ENCODE results near the gene MAT1A.
A peak's percentile ranks its signal among the peaks of the same experiment; 100 is the strongest.
"Not testable (repeated sequence)": the region's sequence is repeated elsewhere in the genome, so short reads cannot be mapped to it uniquely, and the experiment has no call there.

MAT1A gene

DNA sequence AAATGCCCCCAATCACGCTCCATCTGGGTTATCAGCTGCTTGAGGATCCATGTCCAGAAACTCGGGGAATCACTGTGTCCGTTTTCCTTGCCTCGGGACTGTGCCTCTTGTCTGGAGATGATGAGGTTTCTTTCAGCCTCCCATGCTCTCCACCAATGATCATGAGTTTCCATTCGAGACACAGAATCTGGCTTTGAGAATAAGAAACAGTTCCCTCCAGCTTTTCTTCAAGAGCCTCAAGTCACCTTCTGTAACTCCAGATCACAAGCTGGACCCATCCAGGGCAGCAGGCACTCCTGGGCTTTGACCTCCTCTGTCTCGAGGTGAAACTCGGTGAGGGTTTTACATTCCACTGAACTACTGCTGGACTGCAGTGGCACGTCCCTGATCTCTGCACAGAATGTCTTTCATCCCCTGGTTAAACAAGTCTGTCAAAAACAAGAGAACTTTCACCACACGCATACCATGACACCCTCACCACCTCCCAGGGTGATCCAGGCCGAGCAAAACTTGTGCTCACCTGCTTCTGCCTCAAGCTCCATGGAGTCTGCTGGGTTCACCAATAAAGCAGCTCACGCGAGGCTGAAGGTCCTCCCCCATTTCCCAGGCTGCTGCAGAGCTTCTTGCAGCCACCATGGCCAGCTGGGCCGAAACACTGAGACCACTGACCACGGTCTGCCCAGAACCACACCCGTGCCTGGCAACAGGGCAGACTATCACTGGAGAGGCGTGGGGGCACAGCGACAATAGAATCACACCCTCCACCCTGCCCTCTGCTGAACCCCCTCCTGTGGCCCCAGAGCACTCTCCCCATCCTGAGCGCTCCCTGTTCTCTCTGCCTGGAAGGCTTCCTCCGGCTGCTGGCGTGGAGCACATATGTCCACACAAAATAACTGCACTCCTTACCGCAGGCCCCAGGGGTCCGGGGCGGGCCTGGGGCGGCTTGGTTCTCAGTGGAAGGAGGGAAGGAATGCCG is 25.1 kb downstream of the MAT1A start:
- DNase-seq (ENCODE audit: low spot score): no peak

DNA sequence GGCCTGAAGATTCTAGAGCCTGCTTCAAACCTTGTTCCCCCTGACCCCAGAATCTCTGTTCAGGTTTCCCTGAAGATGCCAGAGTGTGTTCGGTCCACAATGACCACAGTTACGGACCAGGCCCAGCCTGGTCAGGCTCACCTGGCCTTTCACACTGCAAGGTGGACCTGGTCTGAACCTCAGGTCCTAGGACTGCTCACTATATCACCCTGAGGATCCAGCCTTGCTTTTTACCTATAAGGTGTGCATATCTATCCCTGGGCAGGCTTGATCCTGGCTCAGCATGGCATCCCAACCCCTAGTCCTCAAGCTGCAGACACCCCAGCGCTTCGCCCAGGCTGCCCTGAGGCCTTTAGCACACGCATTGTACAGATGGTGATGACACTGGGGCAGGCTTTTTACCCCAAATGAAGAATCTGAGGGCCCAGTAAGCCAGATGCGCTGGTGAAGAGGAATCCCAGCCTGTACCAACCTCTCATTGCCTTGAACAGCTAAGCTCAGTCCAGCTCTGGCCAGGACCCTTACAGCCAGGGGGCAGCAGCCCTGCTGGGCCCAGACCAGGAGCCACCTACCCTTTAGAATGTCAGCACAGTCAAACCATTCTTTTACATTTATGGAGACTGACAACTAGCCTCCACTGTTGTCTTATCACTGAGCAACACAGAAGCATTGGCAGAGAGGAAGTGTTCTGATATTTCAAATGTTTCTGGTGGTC is 28.0 kb downstream of the MAT1A start:
- no peak for DNase-seq (ENCODE audit: low spot score)

DNA sequence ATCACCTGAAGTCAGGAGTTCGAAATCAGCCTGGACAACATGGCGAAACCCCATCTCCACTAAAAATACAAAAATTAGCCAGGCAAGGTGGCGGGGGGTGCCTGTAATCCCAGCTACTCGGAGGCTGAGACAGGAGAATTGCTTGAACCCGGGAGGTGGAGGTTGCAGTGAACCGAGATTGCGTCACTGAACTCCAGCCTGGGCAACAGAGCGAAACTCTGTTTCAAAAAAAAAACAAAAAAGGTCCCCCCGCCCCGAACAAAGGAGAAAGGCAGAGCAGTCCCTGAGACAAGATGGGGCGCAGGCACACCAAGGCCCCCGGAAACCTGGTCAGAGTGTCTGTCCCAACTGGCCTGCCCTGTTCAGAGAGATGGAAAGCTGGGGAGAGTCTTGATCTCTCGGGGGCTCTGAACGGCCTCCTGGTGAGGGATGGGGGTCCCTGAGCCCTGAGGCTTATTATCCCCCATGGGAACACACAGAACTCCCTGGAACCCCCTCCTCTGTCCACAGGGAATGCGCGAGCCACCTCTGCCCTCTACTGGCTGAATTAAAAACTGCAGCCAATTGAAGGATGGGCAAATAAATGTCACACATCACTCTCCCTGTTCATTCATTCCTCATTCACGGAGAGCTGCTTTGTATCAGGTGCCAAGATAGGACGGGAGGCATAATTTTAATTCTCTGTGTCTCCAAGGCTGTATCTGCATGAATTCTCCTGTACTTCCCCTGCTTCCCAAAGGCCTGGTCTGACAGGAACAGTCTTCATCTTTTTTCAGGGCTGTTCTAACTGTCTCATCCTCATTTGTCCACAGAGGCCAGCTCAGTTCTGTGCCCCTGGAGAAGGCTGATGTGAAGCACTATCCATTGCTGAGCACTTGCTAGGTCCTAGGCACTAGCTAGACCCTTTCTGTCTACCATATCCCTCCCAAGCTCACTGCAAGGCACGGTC is 28.9 kb downstream of the MAT1A start:
- peak; percentile 46 for DNase-seq (ENCODE audit: low spot score)

DNA sequence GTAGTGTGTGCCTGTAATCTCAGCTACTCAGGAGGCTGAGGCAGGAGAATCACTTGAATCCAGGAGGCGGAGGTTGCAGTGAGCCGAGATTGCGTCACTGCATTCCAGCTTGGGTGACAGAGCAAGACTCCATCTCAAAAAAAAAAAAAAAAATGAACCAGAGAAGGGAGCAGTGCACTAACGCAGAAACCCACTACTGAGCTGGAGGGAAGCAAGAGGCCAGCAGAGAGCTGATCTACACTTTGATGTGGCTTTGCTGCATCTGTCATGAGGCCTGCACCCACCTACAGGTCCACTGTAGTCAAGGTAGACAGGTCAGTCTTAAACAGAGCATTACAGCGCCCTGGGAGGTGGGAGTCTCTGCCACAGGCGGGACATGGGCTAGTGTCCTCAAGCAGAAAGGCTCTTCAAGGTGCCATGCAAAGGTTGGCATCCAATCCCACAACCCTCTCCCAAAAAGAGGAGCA is 30.0 kb downstream of the MAT1A start:
- no peak for DNase-seq (ENCODE audit: low spot score)

DNA sequence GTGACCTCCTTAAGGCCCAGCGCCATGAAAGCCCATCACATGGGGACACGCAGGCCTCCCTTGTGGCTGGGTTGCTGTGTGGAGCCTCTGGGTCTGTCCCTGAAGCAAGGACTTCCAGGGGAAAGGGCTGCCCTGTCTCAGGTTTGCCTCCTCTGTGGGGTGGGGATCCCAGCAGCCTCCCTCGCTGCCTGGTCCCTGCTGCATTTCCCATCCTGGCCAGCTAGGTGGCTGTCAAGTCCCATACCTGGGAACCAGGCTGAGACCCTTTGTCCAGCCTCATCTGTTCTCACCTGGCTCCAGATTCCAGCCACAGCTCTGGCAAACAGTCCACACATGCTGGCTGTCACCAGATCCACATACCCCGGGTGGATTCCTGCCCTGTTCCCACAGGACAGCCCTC is 32.7 kb downstream of the MAT1A start:
- peak; percentile 45 for DNase-seq (ENCODE audit: low spot score)

DNA sequence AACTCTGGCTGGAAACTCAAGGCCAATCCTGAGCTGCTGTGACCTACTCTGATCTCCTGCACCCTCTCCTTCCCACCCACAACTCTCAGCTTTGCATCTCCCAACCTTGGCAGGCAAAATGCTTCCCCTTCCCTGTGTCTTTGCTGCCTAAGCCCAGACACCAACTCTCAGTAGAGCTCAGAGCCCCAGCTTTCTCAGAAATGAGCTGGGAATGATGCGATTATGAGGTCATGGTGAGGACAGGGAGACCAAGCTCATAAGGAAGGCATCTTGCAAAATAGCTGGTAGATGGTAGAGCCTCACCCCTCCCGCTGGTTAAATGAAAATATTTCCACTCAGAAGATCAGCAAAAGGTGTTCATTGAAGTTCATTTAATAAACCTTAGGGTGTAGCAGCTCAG is 34.7 kb downstream of the MAT1A start:
- DNase-seq (ENCODE audit: low spot score): not testable (repeated sequence)

DNA sequence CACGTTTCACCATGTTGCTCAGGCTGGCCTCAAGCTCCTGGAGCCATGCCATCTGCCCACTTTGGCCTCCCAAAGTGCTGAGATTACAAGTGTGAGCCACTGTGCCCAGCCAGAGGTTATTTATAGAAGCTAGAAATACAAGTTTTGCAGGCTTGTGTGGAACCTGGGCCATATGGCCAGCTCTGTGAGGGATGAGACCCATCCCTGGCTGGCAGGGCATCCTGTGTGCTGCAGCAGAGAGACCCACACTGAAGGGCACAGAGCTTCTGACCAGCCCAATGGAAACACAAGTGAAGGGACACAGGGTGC is 35.5 kb downstream of the MAT1A start:
- not testable (repeated sequence) for DNase-seq (ENCODE audit: low spot score)

DNA sequence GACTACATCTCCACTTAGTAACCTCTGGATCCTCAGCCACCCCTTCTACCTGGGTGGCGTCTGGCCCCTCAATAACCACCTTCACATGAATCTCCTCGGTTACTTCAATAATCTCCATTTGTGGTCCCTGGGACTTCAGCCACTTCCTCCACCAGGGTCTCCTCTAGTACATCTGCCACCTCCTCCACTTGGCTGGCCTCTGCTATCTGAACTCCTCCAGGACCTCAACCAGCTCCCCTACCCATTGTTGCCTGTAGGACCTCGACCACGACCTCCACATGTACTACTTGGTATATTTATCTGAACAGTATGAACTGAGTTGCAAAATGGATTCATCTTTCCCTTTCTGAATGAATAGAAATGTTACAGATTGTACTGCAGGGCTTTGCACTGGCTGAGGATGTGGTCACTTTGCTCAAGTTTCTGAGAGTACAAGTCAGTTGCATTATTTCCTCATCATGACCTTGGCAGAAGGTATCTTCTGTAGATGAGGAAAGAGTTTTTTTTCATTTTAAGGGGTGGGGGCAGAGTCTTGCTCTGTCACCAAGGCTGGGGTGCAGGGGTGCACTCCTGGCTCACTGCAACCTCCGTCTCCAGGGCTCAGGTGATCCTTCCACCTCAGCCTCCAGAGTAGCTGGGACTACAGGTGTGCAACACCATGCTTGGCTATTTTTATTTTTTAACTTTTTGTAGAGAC is 36.0 kb downstream of the MAT1A start:
- DNase-seq (ENCODE audit: low spot score): no peak

DNA sequence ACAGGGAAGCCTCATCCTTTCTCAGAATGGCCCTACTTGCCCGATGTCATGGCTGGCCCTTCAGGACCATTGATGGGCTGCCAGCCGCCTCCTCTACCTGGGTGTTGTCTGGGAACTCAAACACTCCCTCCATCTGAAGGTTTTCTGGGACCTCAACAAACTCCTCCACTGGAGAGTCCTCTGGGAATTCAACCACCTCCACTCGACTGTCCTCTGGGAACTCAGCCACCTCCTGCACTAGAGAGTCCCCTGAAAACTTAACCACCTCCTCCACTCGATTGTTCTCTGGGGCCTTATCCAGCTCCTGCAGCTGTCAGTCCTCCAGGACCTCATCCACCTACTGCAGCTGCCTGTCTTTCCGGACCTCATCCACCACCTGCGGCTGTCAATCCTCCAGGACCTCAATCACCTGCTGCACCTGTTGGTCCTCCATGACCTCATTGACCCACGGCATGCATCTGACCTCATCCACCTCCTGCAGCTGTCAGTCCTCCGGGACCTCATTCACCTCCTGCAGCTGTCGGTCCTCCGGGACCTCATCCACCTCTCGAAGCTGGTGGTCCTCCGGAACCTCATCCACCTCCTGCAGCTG is 37.1 kb downstream of the MAT1A start:
- no peak for DNase-seq (ENCODE audit: low spot score)

DNA sequence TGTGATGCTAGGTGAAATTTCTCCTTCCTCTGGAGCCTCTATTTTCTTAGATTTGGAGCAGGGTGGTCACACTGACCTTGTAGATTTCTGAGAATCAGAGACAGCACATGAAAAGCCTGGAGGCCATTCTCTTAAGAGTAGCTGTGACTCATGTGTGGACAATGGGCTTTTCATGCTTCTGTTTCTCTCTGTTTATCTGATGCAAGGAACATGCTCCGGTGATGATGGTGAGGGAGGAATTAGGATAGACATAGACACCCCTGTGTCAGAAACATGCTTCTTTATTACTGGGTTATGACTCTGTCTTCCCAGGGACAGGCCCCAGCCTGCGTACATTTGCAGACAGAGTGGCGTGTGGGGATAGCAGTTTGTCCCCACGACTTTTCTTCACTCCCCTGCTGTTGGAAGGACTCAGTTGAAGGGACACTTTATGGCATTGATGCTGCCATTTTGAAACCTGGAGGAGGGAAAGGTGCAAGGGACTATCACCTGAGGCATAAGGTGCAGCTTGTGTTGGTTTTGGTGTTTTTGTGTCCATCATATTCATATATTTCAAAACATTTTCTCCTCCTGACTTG is 37.7 kb downstream of the MAT1A start:
- DNase-seq (ENCODE audit: low spot score): not testable (repeated sequence)

DNA sequence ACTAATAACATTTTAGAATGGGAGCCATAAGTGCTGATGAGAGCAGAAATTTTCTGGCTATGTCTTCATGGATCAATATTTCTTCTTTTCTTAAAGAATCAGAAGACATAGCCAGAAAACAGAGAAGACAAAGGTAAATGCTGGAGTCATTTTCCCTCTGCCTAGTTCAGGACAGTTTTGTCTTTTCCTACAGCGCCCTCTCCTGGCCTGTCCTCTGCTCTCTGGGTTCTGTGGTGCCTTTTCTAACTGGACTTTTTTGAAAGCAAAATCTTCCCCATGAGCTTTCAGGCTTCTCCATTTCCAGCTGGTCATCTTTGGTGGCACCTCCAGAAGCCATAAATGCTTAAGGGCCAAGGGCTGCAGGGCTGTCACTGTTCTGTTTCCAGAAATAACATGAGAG is 39.1 kb downstream of the MAT1A start:
- DNase-seq (ENCODE audit: low spot score): not testable (repeated sequence)

DNA sequence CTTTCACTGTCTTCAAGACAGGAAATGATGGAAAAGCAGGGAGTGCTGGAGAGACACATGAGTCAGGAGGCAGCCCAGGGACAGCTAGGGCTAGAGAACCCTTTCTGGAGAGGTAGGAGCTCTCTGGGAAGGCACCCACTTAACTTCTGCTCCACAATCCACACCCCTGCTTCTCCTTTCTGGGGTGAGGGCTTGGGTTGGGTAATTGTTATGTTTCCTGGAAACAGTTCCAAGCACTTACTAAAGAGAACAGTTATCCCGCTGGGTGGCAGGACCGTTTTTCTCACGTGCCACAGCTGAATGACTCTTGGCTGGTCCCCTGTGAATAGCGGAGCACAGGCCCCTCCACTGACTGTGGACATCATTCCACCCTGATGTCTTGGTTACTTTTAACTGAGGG is 39.6 kb downstream of the MAT1A start:
- DNase-seq (ENCODE audit: low spot score): not testable (repeated sequence)

DNA sequence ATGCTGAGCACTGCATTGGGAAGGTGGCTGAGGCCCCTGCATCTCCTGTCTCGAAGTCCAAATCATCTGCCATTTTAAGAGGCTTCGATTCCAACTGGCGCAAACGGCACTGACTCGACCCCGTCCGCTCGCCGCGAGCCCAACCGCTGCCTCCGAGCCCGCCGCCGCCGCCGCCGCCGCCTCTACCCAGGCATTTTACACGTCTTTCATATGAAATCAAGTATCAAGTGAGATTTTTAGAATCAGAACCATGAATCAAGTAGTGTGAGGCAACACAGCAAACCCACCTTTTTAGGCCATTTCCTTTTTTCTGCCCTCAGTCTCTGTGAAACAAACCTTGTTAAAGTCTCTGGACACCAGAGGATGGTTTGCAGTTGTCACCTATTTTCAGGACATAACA is 41.8 kb downstream of the MAT1A start:
- not testable (repeated sequence) for DNase-seq (ENCODE audit: low spot score)

DNA sequence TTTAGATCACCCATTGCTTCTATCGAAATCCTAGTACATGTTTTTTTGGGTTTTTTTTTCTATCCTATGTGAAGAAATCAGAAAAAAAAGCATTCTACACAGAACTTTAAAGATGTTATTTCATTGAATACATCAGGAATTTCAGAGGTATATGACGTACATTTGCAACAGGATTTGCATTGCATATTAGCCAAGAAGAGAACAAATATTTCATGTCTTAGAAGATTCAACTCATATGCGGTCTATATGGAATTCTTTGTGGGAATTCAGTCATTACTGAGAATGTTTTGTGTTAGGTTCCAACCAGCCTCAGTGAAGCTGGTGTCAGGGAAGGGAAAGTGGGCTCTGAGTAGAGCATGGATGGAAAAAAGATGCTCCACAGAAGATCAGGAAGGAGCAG is 45.1 kb downstream of the MAT1A start:
- not testable (repeated sequence) for DNase-seq (ENCODE audit: low spot score)

DNA sequence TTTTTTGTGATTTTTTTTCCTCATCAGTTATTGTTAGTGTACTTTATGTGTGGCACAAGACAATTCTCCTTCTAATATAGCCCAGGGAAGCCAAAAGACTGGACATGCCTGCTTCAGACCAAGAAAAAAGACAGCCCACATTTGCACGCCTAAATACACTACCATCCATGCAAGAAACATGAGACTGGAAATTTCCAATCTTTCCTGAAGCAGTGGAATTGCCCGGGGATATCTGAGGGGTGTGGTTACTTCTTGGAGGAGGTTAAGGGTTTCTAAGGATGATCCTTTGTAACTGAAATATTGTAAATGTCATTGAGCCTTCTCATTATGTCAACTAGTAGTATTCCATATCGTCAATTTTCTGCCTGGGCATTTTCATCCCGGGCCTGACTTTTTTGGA is 47.1 kb downstream of the MAT1A start:
- not testable (repeated sequence) for DNase-seq (ENCODE audit: low spot score)

DNA sequence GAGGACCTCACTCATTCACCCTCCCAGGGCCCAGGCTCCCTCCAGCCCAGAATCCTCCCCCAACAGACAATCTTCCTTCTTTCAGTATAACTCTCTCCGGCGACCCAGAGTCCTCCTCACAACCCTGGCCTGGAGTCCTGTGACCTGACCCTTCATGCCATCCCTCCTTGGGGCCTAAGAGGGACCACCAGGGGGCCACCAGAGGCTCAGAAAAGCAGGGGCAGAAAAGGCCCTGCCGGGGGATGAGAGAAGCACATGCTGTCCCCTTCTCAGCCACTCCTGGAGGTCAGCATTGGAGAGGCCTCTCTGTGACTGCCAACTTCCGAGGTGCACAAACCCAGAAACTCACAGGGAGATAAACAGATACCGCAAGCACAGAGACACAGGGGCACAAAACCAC is 53.0 kb downstream of the MAT1A start:
- DNase-seq (ENCODE audit: low spot score): not testable (repeated sequence)

DNA sequence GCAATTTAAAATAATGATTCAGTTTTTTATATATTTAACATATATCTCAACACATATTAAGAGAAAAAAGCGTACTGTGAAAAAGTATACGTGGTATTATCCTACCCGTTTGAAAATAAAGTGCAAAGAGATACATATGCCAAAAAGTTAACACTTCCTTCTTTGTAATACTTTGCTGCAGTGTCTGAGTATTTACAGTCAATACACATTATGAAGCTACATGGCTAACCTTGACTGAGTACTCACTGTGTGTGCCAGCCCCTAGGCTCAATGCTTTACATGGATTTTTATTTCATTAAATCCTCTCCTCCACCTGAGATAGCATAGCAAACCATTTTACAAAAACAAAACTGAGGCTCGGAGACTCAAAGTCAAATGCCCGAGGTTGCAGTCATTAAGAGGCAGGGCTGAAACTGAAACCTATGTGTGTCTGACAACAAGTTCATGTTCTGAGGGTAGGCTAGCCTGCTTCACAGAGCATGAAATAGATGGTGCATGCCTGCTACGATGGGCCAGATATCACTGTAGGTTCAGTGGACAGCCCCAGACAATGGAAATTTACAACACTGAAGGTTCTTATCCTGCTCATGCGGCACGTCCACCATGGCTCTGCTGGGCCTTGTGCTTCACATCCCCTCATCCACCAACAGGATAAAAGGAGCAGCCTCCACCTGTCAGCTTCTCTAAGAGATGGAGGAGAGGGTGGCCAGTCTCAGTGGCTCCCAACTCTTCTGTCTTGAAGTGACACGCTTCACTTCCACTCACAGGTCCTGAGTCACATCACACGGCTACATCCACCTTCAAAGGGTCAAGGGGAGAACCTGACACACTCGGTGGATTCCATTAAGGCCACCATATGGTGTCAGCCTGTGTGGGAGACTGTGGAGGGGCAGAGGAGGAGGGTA is 54.9 kb downstream of the MAT1A start:
- not testable (repeated sequence) for DNase-seq (ENCODE audit: low spot score)

DNA sequence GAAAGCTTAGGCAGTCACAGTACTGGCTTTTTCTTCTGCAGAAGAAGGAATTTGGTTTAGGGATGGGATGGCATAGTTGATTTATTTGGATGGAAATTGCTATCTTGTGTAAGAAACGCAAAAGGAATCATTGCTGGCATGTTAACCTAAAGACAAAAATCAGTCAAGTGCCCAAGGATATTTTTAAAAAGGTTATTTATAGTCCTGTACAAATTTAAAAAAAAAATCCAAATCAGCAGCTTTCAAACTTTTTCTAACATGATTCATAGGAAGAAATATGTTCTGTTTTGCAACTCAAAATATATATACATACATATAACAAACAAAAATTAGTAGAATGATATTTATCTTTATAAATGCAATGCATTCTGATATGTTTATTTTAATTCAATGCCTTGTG is 55.6 kb downstream of the MAT1A start:
- DNase-seq (ENCODE audit: low spot score): not testable (repeated sequence)

DNA sequence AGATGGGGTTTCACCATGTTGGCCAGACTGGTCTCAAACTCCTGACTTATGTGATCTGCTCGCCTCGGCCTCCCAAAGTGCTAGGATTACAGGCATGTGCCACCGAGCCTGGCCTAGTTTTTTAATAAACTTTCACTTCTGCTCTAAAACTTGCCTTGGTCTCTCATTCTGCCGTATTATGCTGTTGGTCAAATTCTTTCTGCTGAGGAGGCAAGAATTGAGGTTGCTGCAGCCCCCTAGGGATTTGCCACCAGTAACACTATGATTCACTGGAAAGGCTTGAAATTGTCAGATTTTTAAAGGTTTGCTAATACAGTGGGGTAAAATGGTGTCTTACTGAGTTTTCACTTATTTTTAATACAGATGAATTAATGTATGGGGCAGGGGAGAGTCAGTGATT is 62.7 kb downstream of the MAT1A start:
- not testable (repeated sequence) for DNase-seq (ENCODE audit: low spot score)

DNA sequence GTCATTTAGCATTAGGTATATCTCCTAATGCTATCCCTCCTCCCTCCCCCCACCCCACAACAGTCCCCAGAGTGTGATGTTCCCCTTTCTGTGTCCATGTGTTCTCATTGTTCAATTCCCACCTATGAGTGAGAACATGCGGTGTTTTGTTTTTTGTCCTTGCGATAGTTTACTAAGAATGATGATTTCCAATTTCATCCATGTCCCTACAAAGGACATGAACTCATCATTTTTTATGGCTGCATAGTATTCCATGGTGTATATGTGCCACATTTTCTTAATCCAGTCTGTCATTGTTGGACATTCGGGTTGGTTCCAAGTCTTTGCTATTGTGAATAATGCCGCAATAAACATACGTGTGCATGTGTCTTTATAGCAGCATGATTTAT is 66.4 kb downstream of the MAT1A start:
- not testable (repeated sequence) for DNase-seq (ENCODE audit: low spot score)

Measured in D341Med (cell line).